ENCODE measurements around the gene PPP4R1.

The PPP4R1 gene

DNA sequence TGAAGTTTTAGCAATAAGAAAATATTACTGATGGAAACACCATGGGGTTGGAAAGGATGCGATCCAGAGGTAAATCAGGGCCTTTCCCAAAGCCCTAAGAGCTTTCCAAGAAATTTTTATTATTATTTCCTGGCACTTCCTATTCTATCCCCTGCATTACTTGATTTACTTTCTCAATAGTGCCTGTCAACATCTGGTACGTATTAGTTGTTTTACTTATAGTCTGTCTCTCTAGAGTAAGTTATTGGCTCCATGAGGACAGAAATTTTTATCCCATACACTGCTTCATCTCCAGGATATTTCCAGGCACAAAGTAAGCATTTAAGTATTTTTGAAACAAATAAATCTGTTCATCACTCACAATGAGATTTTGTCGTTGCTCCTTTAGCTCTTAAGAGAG, 18.1 kb downstream of the PPP4R1 start:
- peak; percentile 37 for DNase-seq (ENCODE audit: low read depth)
- no peak for TF ChIP-seq CTCF (conservative IDR thresholded peaks at IDR 0.05; ENCODE audit: low read length)

DNA sequence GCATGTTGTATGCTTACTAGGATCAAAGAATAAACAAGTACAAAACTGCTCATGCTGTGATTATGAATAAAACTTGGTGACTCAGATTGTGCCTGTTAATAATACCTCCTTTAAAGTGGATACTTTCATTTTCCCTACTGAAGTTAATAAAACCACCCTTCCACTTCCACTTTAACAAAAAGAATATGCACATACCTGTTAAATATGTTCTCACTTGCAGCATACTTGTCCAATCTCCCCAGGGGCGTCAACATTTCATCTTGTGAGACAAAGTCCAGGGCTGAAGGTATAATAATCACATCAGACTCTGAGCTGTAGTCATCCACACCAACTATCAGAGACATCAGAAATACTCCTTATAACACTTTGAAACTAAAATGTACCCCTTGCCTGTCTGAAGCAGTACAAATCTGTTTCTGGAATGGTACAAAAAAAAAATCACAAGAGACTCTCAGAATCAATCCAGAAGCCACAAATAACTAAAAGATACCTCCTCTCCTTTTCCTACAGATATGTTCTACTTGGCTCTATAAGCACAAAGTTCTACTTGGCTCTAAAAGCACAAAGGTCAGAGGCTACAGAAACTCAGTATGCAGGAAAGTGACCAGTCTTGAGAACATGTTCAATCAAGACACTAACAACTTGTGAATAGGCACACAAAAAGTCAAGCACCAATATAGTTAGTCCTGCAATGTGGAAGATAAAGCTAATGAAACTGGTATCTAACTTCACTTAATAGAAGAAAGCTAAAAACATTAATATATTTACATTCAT, 19.3 kb downstream of the PPP4R1 start:
- TF ChIP-seq CTCF (conservative IDR thresholded peaks at IDR 0.05; ENCODE audit: low read length), result no peak
- no peak for DNase-seq (ENCODE audit: low read depth)
- no peak overlapping the region for H3K4me3 ChIP-seq (ENCODE audit: low read length)

More for the DNA sequence above, 18.1 kb downstream of the PPP4R1 start:
- H3K4me3 ChIP-seq (ENCODE audit: low read length), result no peak overlapping the region

- no peak overlapping the region for H3K4me3 ChIP-seq (ENCODE audit: low read length)
- DNase-seq (ENCODE audit: low read depth), result no peak
- TF ChIP-seq CTCF (conservative IDR thresholded peaks at IDR 0.05; ENCODE audit: low read length), result no peak
These were observed 26.4 kb downstream of the PPP4R1 start for GRCh38 chr18:9587924-9588323.

DNA sequence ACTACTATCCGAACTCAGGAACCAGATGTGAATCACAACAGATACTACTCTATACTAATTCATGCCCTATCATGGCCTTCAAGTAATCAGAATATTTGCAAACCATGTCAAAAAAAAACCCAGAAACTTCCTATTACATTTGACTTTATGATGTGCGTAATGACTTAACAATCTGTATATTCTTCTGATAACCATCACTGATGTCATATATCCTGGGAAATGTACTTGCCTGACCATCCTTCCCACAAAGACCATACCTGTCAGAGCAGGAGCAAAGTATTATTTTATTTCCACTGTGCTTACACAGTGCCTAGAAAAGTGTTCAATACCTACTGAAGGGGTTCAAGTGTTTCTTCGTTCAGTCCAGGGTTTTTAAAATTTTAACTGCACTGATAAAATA, 27.5 kb downstream of the PPP4R1 start:
- no peak overlapping the region for H3K4me3 ChIP-seq (ENCODE audit: low read length)
- no peak for TF ChIP-seq CTCF (conservative IDR thresholded peaks at IDR 0.05; ENCODE audit: low read length)
- DNase-seq (ENCODE audit: low read depth), result no peak

GRCh38 chr18:9581667-9582066, 32.7 kb downstream of the PPP4R1 start:
- DNase-seq (ENCODE audit: low read depth), result no peak
- no peak overlapping the region for H3K4me3 ChIP-seq (ENCODE audit: low read length)
- TF ChIP-seq CTCF (conservative IDR thresholded peaks at IDR 0.05; ENCODE audit: low read length), result no peak

GRCh38 chr18:9578306-9578705, 36.1 kb downstream of the PPP4R1 start:
- no peak for TF ChIP-seq CTCF (conservative IDR thresholded peaks at IDR 0.05; ENCODE audit: low read length)
- DNase-seq (ENCODE audit: low read depth), result no peak

GRCh38 chr18:9577361-9577760, 37.0 kb downstream of the PPP4R1 start:
- no peak for TF ChIP-seq CTCF (conservative IDR thresholded peaks at IDR 0.05; ENCODE audit: low read length)
- no peak overlapping the region for H3K4me3 ChIP-seq (ENCODE audit: low read length)

More at GRCh38 chr18:9578306-9578705, 36.1 kb downstream of the PPP4R1 start:
- H3K4me3 ChIP-seq (ENCODE audit: low read length), result no peak overlapping the region

More at GRCh38 chr18:9577361-9577760, 37.0 kb downstream of the PPP4R1 start:
- DNase-seq (ENCODE audit: low read depth), result peak; percentile 13

Measured in AG10803 (cell line).